GM12874 (cell line): ENCODE results near the gene PGBD1.

ENCODE experiments used
- TF ChIP-seq, protein P1 (sequence below): IDR thresholded peaks from 2 replicates; pipeline ENCODE4 v1.5.1; 2011; ENCODE audit warnings: low read depth, mild to moderate bottlenecking, control low read depth, low read length, moderate library complexity; ENCODE audit not compliant: insufficient read depth

PGBD1 gene

DNA sequence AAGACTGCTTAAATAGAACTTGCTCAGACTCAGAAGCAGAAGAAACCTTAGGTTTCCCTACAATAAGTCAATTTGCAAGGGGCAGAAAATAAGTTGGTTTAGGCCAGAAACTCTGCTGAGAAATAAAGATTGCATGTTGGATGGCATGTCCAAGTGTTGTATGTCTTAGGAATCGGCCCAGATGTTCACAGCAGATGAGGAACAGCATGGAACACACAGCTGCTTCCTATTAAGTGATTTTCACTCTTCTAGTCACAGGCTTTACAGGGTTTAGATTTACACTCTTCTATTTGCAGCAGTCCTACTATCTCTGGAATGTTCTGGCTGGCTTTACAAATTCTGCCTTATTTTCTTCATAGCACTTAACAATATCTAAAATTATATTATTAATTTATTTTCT lies 32.5 kb upstream of the PGBD1 start:
- TF ChIP-seq, protein P1, sequence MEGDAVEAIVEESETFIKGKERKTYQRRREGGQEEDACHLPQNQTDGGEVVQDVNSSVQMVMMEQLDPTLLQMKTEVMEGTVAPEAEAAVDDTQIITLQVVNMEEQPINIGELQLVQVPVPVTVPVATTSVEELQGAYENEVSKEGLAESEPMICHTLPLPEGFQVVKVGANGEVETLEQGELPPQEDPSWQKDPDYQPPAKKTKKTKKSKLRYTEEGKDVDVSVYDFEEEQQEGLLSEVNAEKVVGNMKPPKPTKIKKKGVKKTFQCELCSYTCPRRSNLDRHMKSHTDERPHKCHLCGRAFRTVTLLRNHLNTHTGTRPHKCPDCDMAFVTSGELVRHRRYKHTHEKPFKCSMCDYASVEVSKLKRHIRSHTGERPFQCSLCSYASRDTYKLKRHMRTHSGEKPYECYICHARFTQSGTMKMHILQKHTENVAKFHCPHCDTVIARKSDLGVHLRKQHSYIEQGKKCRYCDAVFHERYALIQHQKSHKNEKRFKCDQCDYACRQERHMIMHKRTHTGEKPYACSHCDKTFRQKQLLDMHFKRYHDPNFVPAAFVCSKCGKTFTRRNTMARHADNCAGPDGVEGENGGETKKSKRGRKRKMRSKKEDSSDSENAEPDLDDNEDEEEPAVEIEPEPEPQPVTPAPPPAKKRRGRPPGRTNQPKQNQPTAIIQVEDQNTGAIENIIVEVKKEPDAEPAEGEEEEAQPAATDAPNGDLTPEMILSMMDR = no peak

DNA sequence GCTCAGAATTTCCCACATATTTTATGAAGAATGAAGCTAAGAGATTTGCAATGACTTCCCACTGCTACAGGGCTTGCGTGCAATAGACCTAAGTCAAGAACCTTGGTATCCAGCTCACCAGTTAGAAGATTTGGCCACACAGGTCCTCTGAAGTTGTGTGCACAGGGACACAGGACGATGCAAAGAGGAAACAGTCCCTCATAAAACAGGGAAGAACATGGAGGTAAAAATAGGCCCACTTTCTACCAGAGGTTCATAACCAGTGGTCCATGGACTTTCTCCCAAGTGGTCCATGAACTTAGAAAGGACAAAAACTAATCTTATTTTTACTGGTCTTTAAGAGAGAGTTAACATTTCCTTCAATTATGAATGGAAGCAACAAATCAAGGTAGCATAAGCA lies 30.6 kb upstream of the PGBD1 start:
- TF ChIP-seq, protein P1 = no peak

DNA sequence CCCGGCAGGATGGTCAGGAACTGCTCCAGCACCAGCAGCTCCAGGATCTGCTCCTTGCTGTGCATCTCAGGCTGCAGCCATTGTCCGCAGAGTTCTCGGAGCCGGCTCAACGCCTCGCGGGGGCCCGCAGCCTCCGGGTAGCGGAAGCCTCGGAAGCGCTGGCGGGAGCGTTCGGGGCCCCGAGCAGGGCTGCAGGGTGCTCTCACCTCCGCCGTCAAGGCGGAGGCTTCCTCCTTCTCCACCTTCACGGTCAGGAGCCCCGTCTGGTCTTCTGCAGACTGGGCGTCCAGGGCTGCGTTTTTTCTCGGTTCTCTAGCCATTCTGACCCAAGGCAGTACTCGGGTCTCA lies 29.7 kb upstream of the PGBD1 start:
- TF ChIP-seq, protein P1 = no peak

DNA sequence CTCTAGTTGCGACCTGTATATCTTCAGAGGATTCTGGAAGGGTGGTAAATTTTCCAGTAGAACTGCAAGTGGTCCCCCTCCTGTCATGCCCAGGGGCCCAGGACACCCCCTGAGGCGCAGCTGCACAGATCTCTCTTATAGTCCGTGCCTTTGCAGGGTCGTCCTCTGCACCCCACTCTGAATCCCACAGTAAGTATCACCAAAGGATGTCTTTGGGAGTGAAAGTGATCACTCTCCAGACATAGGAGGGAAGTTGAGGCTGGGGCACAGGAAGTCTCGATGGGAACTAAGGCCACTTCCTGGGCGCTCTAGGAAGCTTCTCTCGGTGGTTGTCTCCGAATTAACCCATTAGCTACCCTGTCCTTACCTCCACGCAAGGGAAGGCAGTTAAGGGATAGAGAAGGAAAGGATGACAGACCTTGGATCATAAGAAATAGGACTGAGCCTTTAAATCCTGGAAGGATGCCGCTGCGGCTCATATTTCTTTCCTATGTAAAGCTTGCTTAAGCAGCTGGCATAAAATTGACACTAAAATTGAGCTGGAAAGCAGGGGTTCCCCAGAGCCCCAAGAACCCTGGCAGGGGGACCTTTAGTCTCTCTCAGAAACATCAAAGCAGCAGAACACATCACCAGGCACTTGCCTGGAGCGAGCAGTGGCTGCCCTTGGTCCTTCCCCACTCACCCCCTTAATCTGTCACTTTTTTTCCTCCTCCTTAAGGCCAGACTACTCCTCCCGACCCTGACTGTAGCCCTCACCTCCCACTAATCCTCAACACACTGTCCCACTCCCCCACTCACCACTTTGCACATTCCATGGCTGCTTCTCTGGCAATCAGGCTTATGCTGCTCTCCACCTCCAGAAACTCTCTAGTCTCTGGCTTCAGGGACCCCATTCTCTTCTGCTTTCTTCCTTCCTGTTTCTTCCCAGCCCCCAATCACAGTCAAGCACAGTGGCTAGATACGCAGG lies 29.1 kb upstream of the PGBD1 start, which contains the start of gene ZKSCAN4:
ZKSCAN4 (minus strand) TSS at position 261 of the 967 bp plus-strand sequence. CDS start 289 bp downstream, outside the sequence.
- TF ChIP-seq, protein P1 = no peak

DNA sequence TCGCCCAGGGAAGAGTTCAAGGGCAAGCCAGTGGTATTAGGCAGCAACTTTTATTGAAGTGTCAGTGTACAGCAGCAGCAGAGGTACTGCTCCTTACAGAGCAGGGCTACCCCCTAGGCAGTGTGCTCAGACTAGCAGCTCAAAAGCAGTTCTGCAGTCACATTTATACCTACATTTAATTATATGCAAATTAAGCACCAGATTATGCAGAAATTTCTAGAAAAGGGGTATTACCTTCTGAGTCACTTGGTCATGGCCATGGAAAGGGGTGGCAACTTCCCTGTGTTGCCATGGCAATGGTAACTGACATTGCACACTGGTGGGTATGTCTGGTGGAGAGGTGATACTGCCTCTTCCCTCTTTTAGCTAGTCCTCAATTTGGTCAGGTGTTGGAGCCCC lies 27.3 kb upstream of the PGBD1 start:
- TF ChIP-seq, protein P1 = no peak

DNA sequence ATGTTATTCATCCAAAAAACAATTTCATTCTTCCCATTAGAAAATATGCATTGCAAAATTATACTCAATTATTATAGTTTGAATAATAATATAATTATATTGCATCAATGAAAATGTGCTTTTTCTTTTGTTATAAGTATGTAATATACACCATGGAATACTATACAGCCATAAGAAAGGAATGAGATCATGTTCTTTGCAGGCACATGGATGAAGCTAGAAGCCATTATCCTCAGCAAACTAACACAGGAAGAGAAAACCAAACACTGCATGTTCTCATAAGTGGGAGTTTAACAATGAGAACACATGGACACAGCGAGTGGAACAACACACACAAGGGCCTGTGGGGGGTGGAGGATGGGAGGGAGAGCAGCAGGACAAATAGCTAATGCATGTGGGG lies 24.3 kb upstream of the PGBD1 start:
- TF ChIP-seq, protein P1 = no peak

DNA sequence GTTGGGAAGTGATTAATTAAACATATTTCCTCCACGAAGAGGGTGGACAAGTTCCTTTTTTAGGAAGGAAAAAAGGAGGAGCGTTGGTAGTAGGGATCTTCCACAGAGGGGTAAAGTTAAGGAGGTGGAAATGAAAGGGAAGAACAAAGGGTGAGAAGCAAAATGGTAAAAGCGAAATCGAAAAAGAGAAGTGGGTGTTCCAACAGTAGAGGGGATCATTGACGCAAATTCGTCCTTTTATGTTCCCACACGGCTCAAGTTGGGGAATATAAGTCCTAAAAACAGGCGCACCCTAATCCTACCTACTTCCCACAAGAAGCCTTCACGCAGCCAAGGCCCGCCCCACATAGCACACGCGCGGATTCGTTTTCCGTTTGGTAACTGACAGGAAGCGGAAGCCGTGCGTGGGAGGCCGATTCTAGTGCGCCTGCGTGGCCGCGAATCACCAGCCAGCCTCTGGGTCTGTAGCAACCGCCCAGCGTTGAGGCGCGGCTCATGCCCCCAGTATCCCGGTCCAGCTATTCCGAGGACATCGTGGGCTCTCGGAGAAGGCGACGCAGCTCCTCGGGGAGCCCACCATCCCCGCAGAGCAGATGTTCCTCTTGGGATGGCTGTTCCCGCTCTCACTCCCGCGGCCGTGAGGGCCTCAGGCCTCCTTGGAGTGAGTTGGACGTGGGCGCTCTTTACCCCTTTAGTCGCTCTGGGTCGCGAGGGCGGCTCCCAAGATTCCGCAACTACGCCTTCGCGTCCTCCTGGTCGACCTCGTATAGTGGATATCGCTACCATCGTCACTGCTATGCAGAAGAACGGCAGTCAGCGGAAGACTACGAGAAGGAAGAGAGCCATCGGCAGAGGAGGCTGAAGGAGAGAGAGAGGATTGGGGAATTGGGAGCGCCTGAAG lies 22.2 kb upstream of the PGBD1 start, which contains the start of gene NKAPL:
NKAPL (plus strand) TSS at position 421 of the 901 bp plus-strand sequence; CDS start at position 496, 75 bp downstream.
- TF ChIP-seq, protein P1 = no peak
